ENCODE measurements around the gene PRPSAP2. TPM values are rescaled to one million over a fixed set of nuclear protein-coding genes. Genes with fewer than 3 reads are reported as not detected.
"Not testable (repeated sequence)": the region's sequence is repeated elsewhere in the genome, so short reads cannot be mapped to it uniquely, and the experiment has no call there.

The PRPSAP2 gene
- polyA plus RNA-seq, 3 donors = 12.2 to 14.1 (median 13.3) TPM

DNA sequence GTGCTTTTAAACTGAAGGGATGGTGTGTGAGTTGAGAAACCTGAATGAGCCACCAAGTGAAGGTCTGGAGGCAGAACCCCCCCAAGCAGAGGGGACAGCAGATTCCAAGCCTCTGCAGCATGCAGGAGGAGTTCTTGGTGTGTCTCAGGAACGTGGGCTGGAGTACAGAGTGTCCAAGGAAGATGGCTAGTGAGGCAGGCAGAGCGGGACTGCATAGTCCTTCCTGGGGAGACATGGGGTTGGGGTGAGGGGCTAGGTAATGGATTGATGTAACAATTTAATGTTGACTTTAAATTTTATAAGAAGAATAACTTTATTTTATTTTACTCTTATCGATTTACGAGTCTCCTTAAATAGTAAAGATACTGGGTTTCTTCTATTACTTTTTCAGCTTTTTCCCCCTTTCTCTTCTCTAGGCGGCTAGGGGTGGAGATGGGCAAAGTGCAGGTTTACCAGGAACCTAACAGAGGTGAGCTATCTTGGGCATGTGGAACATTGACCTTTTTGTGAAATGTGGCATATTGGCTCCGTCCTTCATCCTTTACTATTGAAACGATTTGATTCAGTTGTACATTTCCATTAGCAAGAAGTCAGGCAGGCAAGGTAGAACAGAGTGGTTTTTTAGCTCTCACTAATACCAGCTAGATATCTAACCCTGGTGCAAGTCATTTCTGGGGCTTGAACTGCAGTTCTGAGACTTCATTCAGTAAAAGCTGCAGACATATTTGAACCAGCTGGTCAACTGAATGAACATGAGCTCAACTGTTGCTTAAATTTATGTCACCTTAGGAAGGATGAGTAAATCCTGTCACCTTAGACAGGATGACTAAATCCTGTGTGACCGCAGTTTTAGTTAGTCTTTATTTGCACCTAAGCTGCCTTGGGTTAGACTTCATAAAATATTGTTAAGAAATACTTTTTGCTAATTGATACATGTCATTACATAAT, 9.2 kb downstream of the PRPSAP2 start:
- no peak overlapping the region for H3K27ac ChIP-seq (ENCODE audit: low read depth, low read length)
- WGBS, 3 donors = 74 to 86% (median 85%) methylated on average over 8 of the region's 8 CpGs

DNA sequence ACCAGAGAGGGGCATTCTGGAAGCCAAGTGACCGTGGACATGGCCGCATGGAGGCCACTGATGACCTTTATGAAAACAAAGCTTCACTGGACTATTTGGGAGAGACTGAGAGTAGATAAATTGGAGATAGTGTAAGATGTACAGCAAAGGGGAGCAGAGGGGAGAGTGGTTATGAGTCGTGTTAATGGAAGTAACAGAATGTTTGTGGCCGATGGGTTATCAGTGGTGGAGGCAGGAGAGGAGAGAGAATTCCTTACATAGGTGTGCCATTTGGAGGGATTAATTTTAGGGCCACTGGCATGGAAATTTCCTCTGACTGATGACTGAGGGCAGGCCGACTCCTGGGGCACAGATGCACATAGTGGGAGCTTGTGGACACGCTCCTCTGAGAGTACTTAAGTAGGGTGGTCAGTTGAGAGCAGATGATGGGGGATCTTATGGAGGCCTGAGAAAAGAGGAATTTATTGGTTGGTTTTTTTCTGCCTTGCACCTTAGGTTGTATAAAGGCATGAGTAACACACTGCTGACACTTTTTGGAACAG, 19.2 kb downstream of the PRPSAP2 start:
- WGBS, 3 donors = 91 to 94% (median 94%) methylated on average over 6 of the region's 6 CpGs
- H3K27ac ChIP-seq (ENCODE audit: low read depth, low read length) = no peak overlapping the region

DNA sequence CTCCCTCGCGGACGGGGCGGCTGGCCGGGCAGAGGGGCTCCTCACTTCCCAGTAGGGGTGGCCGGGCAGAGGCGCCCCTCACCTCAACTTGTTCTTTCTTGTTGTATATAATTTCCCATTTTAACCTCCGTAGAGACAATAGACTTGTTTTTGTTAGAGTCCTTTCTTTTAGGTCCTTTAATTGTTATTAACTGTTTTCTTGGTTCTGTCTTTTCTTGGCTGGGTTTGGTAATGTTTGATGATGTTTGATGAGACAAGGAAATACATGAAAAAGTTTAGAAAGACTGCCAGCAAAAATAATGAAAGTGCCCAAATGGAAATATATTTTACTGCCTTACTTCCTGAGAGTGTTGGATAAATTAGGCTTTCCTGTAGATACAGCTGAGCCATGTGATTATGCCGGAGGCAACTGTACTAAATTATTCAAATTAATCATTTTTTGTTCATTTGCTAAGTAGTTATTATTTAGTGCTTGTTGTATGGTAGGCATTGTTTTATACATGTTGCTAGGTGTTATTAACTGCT, 30.9 kb downstream of the PRPSAP2 start:
- no peak overlapping the region for H3K27ac ChIP-seq (ENCODE audit: low read depth, low read length)
- 60 to 86% (median 70%) methylated on average over 4 to 6 of the region's 9 CpGs for WGBS, 3 donors

DNA sequence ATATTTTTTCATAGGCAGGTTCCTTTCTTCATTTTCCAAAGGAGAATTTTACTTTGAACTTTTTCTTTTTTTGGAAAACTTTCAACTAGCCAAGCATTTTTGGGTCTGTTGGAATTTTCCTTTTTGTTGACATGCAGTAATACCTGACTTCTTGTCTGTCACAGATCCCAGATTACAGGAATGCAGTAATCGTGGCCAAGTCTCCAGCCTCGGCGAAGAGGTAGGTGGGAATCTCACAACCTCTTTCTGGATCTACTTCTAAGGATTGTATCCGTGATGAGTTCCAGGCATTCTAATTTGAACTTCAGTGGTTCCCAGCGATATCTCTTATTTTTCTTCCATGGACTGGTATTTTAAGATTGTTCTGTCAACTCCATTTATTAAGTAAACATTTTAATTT, 31.7 kb downstream of the PRPSAP2 start:
- WGBS, 3 donors = 57 to 64% (median 58%) methylated on average over 5 of the region's 5 CpGs
- H3K27ac ChIP-seq (ENCODE audit: low read depth, low read length) = no peak overlapping the region

DNA sequence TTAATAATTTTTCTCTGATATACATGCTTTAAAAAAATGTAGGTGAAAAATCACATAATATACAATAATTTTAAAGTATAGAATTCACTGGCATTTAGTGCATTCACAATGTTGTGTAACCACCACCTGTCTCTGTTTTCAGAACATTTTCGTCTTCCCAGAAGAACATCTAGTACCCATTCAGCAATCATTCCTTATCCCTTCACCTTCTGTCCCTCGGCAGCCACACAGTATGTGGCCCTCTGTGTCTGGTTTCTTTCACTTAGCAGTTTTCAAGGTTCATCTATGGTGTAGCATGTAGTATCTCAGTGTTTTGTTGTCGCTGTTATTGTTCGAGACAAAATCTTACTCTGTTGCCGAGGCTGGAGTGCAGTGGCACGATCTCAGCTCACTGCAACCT, 33.6 kb downstream of the PRPSAP2 start:
- H3K27ac ChIP-seq (ENCODE audit: low read depth, low read length) = no peak overlapping the region
- WGBS, 3 donors = 89 to 95% (median 90%) methylated on average over 6 of the region's 6 CpGs

- WGBS, 3 donors = 89 to 91% (median 90%) methylated on average over 1 of the region's 1 CpG
Measured at GRCh38 chr17:18896146-18896545, 38.2 kb downstream of the PRPSAP2 start.

GRCh38 chr17:18896947-18897346, 39.0 kb downstream of the PRPSAP2 start:
- no peak overlapping the region for H3K27ac ChIP-seq (ENCODE audit: low read depth, low read length)
- WGBS, 3 donors = 90 to 98% (median 90%) methylated on average over 2 of the region's 2 CpGs

More at GRCh38 chr17:18896146-18896545, 38.2 kb downstream of the PRPSAP2 start:
- H3K27ac ChIP-seq (ENCODE audit: low read depth, low read length) = no peak overlapping the region

DNA sequence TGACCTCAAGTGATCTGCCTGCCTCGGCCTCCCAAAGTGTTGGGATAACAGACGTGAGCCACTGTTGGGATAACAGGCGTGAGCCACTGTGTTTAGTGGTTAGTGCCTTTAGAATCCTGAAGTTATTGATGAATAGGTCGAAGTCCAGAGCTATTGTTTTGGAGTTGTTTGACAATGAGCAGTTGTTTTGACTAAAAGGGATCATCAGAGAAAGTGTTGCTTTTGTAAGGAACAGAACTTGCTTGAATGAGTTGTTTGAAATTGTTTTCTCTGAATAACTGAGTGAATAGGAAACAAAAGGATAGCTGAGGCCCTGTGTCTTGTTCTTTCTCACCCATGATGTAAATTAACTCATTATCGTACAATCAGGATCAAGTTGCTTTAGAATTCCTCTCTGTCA, 46.6 kb downstream of the PRPSAP2 start:
- H3K27ac ChIP-seq (ENCODE audit: low read depth, low read length) = no peak overlapping the region
- 91 to 96% (median 92%) methylated on average over 5 of the region's 5 CpGs for WGBS, 3 donors

DNA sequence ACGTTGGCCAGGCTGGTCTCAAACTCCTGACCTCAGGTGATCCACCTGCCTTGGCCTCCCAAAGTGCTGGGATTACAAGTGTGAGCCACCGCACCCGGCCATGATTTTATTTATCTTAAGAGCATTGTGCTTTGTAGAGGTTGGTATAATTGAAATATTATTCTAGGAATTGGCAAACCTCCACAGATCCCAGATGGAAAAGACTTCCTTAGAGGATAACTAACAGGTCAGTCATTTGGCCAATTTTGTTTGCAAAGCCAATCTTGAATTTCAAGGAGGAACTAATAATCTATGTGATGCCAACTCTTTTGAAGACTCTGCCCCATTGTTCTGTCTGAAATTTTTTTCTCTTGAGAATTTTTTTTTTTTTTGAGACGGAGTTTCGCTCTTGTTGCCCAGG, 47.3 kb downstream of the PRPSAP2 start:
- 76 to 88% (median 76%) methylated on average over 5 of the region's 5 CpGs for WGBS, 3 donors
- no peak overlapping the region for H3K27ac ChIP-seq (ENCODE audit: low read depth, low read length)

DNA sequence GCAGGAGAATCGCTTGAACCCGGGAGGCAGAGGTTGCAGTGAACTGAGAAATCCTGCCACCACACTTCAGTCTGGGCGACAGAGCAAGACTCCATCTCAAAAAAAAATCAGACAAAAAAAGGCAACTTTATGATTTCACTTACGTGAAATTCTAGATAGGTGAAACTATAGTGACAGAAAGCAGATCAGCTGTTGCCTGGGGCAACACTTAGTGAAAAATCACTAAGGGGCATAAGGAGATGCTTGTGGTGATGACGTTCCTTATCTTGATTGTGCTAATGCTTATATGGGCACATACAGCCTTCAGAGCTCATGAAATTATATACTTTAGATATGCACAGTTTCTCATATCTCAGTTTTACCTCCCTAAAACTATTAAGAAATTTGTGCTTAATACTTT, 52.4 kb downstream of the PRPSAP2 start:
- H3K27ac ChIP-seq (ENCODE audit: low read depth, low read length) = no peak overlapping the region
- 95 to 97% (median 97%) methylated on average over 5 of the region's 5 CpGs for WGBS, 3 donors

- no peak overlapping the region for H3K27ac ChIP-seq (ENCODE audit: low read depth, low read length)
- 93 to 95% (median 95%) methylated on average over 6 of the region's 6 CpGs for WGBS, 3 donors
Measured at GRCh38 chr17:18910881-18911280, 53.0 kb downstream of the PRPSAP2 start.

GRCh38 chr17:18916816-18917500, 59.0 kb downstream of the PRPSAP2 start:
- H3K27ac ChIP-seq (ENCODE audit: low read depth, low read length) = no peak overlapping the region
- 59 to 80% (median 66%) methylated on average over 5 of the region's 5 CpGs for WGBS, 3 donors

DNA sequence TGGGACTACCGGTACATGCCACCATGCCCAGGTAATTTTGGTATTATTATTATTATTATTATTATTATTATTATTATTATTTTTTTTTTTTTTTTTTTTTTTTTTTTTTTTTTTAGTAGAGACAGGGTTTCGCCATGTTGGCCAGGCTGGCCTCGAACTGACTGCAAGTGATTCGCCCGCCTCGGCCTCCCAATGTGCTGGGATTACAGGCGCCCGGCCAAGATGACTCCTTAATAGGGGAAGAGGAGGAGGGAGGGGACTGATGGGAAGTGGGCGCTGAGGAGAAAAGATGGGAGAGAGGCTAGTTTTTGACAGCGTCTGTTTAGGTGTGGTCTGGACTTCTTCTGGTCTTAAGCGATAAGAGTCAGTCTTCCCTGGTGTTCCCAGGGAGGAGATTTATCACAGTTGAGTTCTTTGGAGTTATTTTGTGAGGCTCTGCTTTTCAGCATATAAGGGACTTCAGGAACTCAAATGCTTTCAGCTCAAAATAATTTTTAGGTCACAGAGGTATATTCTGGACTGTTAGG, 59.6 kb downstream of the PRPSAP2 start:
- 83 to 91% (median 89%) methylated on average over 8 to 11 of the region's 11 CpGs for WGBS, 3 donors
- H3K27ac ChIP-seq (ENCODE audit: low read depth, low read length) = no peak overlapping the region

DNA sequence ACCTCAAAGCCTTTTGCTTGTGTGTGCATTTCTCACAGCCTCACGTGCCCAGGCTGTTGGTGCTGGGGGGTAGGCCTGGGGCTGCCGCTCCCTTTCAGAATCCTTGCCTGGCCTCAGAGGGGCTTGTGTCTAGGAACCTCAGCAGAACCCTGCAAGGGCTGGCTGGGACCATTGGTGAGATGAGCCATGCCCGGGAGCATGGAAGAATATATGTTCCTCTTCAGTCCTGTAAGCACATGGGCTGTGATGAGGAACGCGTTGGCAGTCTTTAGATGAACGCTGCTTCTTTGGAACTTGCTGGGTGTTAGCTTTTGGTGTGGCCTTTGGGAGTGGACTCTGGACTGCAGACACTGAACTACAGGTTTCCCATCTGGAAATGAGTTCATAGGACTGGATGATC, 62.0 kb downstream of the PRPSAP2 start:
- no peak overlapping the region for H3K27ac ChIP-seq (ENCODE audit: low read depth, low read length)
- 65 to 90% (median 67%) methylated on average over 6 of the region's 6 CpGs for WGBS, 3 donors

DNA sequence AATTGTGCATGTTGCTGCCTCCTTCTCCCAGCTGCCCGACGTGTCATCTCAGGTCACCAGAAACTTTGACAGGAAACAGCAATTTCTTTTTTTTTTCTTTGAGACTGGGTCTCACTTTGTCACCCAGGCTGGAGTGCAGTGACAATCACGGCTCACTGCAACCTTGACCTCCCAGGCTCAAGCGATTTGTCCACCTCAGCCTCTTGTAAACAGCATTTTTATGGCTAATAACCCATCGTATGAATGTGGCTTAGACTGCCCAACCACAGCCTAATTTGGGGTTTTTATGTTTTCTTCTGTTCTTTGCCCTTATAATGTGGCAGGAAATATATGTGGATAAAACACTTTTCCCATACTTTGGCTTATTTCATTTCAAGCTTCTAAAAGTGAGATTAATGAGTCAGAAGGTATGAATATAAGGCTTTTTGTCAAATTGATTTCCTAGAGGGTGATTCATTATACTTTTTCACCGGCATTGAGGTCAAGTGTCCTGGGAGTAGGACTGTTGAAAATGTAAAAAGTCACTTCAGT, 63.0 kb downstream of the PRPSAP2 start:
- H3K27ac ChIP-seq (ENCODE audit: low read depth, low read length) = no peak overlapping the region
- WGBS, 3 donors = 18 to 33% (median 26%) methylated on average over 6 of the region's 6 CpGs

GRCh38 chr17:18921485-18921884, 63.6 kb downstream of the PRPSAP2 start:
- no peak overlapping the region for H3K27ac ChIP-seq (ENCODE audit: low read depth, low read length)
- 63 to 72% (median 70%) methylated on average over 2 of the region's 2 CpGs for WGBS, 3 donors

GRCh38 chr17:18921912-18922451, 64.1 kb downstream of the PRPSAP2 start:
- no peak overlapping the region for H3K27ac ChIP-seq (ENCODE audit: low read depth, low read length)

GRCh38 chr17:18922596-18922995, 64.7 kb downstream of the PRPSAP2 start:
- 96 to 98% (median 97%) methylated on average over 6 to 7 of the region's 7 CpGs for whole genome bisulfite sequencing, 3 donors
- H3K27ac ChIP-seq (ENCODE audit: low read depth, low read length) = not testable (repeated sequence)

More at GRCh38 chr17:18921912-18922451, 64.1 kb downstream of the PRPSAP2 start:
- 41 to 53% (median 50%) methylated on average over 4 of the region's 4 CpGs for WGBS, 3 donors
